HepG2 (cell line): ENCODE data around the gene DLL3. TPM values are rescaled to one million over a fixed set of nuclear protein-coding genes. Genes with fewer than 3 reads are reported as not detected.

Experiments
- ARNT2 ChIP-seq: sonication (generic); formaldehyde crosslinking; IDR thresholded peaks from 2 replicates; pipeline ENCODE4 v1.8.0; 2022; ENCODE audit warnings: mild to moderate bottlenecking, low read depth, missing genetic modification reagents, moderate library complexity
- ARNTL ChIP-seq: sonication (generic); formaldehyde crosslinking; IDR thresholded peaks from 2 replicates; pipeline ENCODE4 v1.4.0; 2020; ENCODE audit warnings: mild to moderate bottlenecking, missing genetic modification reagents
- CEBPZ ChIP-seq: IDR thresholded peaks from 2 replicates; pipeline ENCODE4 v1.6.1; 2012; ENCODE audit warnings: low read length, improper control_type of control experiment
- HDAC6 ChIP-seq: fragments of 200-600 bp; sonication (generic); IDR thresholded peaks from 2 replicates; pipeline ENCODE4 v1.7.0; 2017; ENCODE audit warnings: mild to moderate bottlenecking, antibody characterized with exemption, low read length, low read depth
- HMG20B ChIP-seq: conservative IDR thresholded peaks from 2 replicates; pipeline ENCODE4 v1.6.1; 2016; ENCODE audit warnings: missing genetic modification reagents, missing compliant biosample characterization
- HOXD1 ChIP-seq: sonication (generic); formaldehyde crosslinking; IDR thresholded peaks from 2 replicates; pipeline ENCODE4 v1.5.0; 2020; ENCODE audit warnings: missing genetic modification reagents
- JDP2 ChIP-seq: sonication (generic); formaldehyde crosslinking; IDR thresholded peaks from 2 replicates; pipeline ENCODE4 v1.8.1; 2022; ENCODE audit warnings: missing genetic modification reagents, borderline replicate concordance
- JUN ChIP-seq: sonication (generic); formaldehyde crosslinking; IDR thresholded peaks from 2 replicates; pipeline ENCODE4 v1.4.0; 2020; ENCODE audit warnings: mild to moderate bottlenecking, missing genetic modification reagents
- KMT2A ChIP-seq: sonication (generic); formaldehyde crosslinking; IDR thresholded peaks from 2 replicates; pipeline ENCODE4 v1.4.0; 2020; ENCODE audit warnings: missing genetic modification reagents
- MXD1 ChIP-seq: sonication (generic); formaldehyde crosslinking; IDR thresholded peaks from 2 replicates; pipeline ENCODE4 v1.4.0; 2020; ENCODE audit warnings: mild to moderate bottlenecking, missing genetic modification reagents
- RBM22 ChIP-seq: fragments of 200-400 bp; formaldehyde crosslinking; optimal IDR thresholded peaks from 2 replicates; pipeline ENCODE3; 2017; ENCODE audit warnings: mild to moderate bottlenecking, low read length, moderate library complexity
- SALL1 ChIP-seq: sonication (generic); formaldehyde crosslinking; IDR thresholded peaks from 2 replicates; pipeline ENCODE4 v1.8.0; 2022; ENCODE audit warnings: mild to moderate bottlenecking, missing genetic modification reagents
- TEAD2 ChIP-seq: sonication (generic); formaldehyde crosslinking; IDR thresholded peaks from 2 replicates; pipeline ENCODE4 v1.9.0; 2021; ENCODE audit warnings: missing genetic modification reagents
- TMF1 ChIP-seq: sonication (generic); formaldehyde crosslinking; IDR thresholded peaks from 2 replicates; pipeline ENCODE4 v1.8.1; 2022; ENCODE audit warnings: low read depth, missing genetic modification reagents
- U2AF1 ChIP-seq: fragments of 200-400 bp; formaldehyde crosslinking; optimal IDR thresholded peaks from 2 replicates; pipeline ENCODE3; 2017; ENCODE audit warnings: mild to moderate bottlenecking, low read depth, low read length
- ZBTB7B ChIP-seq: sonication (generic); formaldehyde crosslinking; IDR thresholded peaks from 2 replicates; pipeline ENCODE4 v1.4.0; 2020; ENCODE audit warnings: missing genetic modification reagents
- ZNF160 ChIP-seq: sonication (generic); formaldehyde crosslinking; IDR thresholded peaks from 2 replicates; pipeline ENCODE4 v1.8.0; 2022; ENCODE audit warnings: mild to moderate bottlenecking, inconsistent platforms, missing genetic modification reagents
- ZNF430 ChIP-seq: sonication (generic); formaldehyde crosslinking; IDR thresholded peaks from 2 replicates; pipeline ENCODE4 v1.9.0; 2021; ENCODE audit warnings: mild to moderate bottlenecking, missing genetic modification reagents
- ZNF446 ChIP-seq: sonication (generic); formaldehyde crosslinking; IDR thresholded peaks from 2 replicates; pipeline ENCODE4 v1.5.0; 2020; ENCODE audit warnings: mild to moderate bottlenecking, missing genetic modification reagents
- ZNF674 ChIP-seq: sonication (generic); formaldehyde crosslinking; IDR thresholded peaks from 2 replicates; pipeline ENCODE4 v1.5.0; 2020; ENCODE audit warnings: low read depth, mild to moderate bottlenecking, missing genetic modification reagents
- ZNF75D ChIP-seq: sonication (generic); formaldehyde crosslinking; IDR thresholded peaks from 2 replicates; pipeline ENCODE4 v1.8.1; 2023; ENCODE audit warnings: missing genetic modification reagents, mild to moderate bottlenecking, borderline replicate concordance
- ZNF781 ChIP-seq: sonication (generic); formaldehyde crosslinking; IDR thresholded peaks from 2 replicates; pipeline ENCODE4 v1.5.1; 2020; ENCODE audit warnings: borderline replicate concordance, mild to moderate bottlenecking, missing genetic modification reagents; ENCODE audit errors: not compliant biosample characterization
- polyA plus RNA-seq, 8 experiments: library from polyadenylated mRNA; depleted of rRNA in 3 of 8; stranded (reverse) in 7 of 8; unstranded in 1 of 8; fragments of >200 nt; fragmentation: Illumina TruSeq in 4 of 8; extraction: Trizol in 4 of 8; gene quantifications; 2 replicates each; pipeline versions ENCODE4 v1.2.1 to v1.2.3, GENCODE V29; 2011 to 2016; ENCODE audit warnings: low read depth in 4 of 8, missing spikeins in 1 of 8, mixed read lengths in 1 of 8; ENCODE audit not compliant: insufficient read depth in 1 of 8
- total RNA-seq, 5 experiments: library from RNA; depleted of rRNA; stranded (reverse); fragments of >200 nt; fragmentation: Illumina TruSeq; extraction: Trizol; gene quantifications; 2 replicates each; pipeline ENCODE4 v1.2.3, GENCODE V29; 2016; ENCODE audit warnings: low read depth in 1 of 5
- TF ChIP-seq, protein P1 (sequence below): sonication (generic); formaldehyde crosslinking; IDR thresholded peaks from 2 replicates; pipeline ENCODE4 v1.9.0; 2021; ENCODE audit warnings: missing genetic modification reagents, mild to moderate bottlenecking, borderline replicate concordance
- TF ChIP-seq, protein P2 (sequence below): sonication (generic); formaldehyde crosslinking; IDR thresholded peaks from 2 replicates; pipeline ENCODE4 v1.8.1; 2022; ENCODE audit warnings: low read depth, mild to moderate bottlenecking, missing genetic modification reagents

Gene DLL3
- total and polyA plus RNA-seq, 2 of the 13 experiments (the other 11 are each of a cell fraction or from before 2014, with no cell fraction given): 0.35 to 0.55 TPM

GRCh38 chr19:39497996-39498797 is 550 bp upstream of the DLL3 start (continued):
- no peak for TF ChIP-seq JDP2 (CRISPR knock-in tag)
- TF ChIP-seq ARNTL: no peak
- no peak for TF ChIP-seq ZNF75D (CRISPR knock-in tag)
- no peak for TF ChIP-seq MXD1
- no peak for TF ChIP-seq HDAC6
- TF ChIP-seq JUN (CRISPR knock-in tag): no peak
- no peak for TF ChIP-seq TEAD2 (CRISPR knock-in tag)
- TF ChIP-seq ZNF446 (CRISPR knock-in tag): no peak
- TF ChIP-seq HMG20B: no peak
- TF ChIP-seq CEBPZ: no peak
- no peak for TF ChIP-seq ARNT2 (CRISPR knock-in tag)
- no peak for TF ChIP-seq ZNF160 (CRISPR knock-in tag)
- TF ChIP-seq RBM22: no peak
- no peak for TF ChIP-seq HOXD1
- no peak for TF ChIP-seq KMT2A (CRISPR knock-in tag)
- no peak for TF ChIP-seq TMF1 (CRISPR knock-in tag)
- no peak for TF ChIP-seq ZNF781 (CRISPR knock-in tag)
- no peak for TF ChIP-seq ZNF674
- TF ChIP-seq, protein P1, sequence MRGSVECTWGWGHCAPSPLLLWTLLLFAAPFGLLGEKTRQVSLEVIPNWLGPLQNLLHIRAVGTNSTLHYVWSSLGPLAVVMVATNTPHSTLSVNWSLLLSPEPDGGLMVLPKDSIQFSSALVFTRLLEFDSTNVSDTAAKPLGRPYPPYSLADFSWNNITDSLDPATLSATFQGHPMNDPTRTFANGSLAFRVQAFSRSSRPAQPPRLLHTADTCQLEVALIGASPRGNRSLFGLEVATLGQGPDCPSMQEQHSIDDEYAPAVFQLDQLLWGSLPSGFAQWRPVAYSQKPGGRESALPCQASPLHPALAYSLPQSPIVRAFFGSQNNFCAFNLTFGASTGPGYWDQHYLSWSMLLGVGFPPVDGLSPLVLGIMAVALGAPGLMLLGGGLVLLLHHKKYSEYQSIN: no peak
- TF ChIP-seq SALL1 (CRISPR knock-in tag): peak; percentile 40; the same call in 1 of the 2 replicates
- no peak for TF ChIP-seq ZBTB7B (CRISPR knock-in tag)
- TF ChIP-seq, protein P2, sequence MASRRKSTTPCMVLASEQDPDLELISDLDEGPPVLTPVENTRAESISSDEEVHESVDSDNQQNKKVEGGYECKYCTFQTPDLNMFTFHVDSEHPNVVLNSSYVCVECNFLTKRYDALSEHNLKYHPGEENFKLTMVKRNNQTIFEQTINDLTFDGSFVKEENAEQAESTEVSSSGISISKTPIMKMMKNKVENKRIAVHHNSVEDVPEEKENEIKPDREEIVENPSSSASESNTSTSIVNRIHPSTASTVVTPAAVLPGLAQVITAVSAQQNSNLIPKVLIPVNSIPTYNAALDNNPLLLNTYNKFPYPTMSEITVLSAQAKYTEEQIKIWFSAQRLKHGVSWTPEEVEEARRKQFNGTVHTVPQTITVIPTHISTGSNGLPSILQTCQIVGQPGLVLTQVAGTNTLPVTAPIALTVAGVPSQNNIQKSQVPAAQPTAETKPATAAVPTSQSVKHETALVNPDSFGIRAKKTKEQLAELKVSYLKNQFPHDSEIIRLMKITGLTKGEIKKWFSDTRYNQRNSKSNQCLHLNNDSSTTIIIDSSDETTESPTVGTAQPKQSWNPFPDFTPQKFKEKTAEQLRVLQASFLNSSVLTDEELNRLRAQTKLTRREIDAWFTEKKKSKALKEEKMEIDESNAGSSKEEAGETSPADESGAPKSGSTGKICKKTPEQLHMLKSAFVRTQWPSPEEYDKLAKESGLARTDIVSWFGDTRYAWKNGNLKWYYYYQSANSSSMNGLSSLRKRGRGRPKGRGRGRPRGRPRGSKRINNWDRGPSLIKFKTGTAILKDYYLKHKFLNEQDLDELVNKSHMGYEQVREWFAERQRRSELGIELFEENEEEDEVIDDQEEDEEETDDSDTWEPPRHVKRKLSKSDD (CRISPR knock-in tag): no peak
- TF ChIP-seq U2AF1: no peak
- TF ChIP-seq ZNF430 (CRISPR knock-in tag): no peak
